ENCODE results near the gene PLEKHA6. TPM values are rescaled to one million over a fixed set of nuclear protein-coding genes. Genes with fewer than 3 reads are reported as not detected.

The PLEKHA6 gene
- total and polyA plus RNA-seq, 2 of the 8 experiments (the other 6 are each of a cell fraction or from before 2014, with no cell fraction given), result 4.8 to 20.2 TPM

GRCh38 chr1:204377800-204378668 is 18.3 kb upstream of the PLEKHA6 start (continued):
- TF ChIP-seq BCL11A (IDR thresholded peaks at IDR 0.05; ENCODE audit: low read depth in 2 of 2, low read length in 2 of 2), result no peak
- no peak for TF ChIP-seq SRF (IDR thresholded peaks at IDR 0.05; ENCODE audit: low read depth, low read length)
- no peak for TF ChIP-seq CTCF (IDR thresholded peaks at IDR 0.05; ENCODE audit: control extremely low read depth in 1 of 3, insufficient read depth in 1 of 3, low read depth in 1 of 3, low read length in 3 of 3)
- TF ChIP-seq CREB1 (IDR thresholded peaks at IDR 0.05), result no peak; the same call in 1 of the 2 replicates
- no peak for TF ChIP-seq RAD21 (IDR thresholded peaks at IDR 0.05 in 1 of 2, conservative IDR thresholded peaks at IDR 0.05 in 1 of 2; ENCODE audit: low read depth in 2 of 2, low read length in 2 of 2)
- TF ChIP-seq CTBP2 (IDR thresholded peaks at IDR 0.05; ENCODE audit: borderline replicate concordance, insufficient read depth, insufficient read length, low read length), result no peak
- TF ChIP-seq CHD2 (IDR thresholded peaks at IDR 0.05; ENCODE audit: low read length), result no peak
- TF ChIP-seq HDAC2 (IDR thresholded peaks at IDR 0.05; ENCODE audit: borderline replicate concordance in 1 of 2, low read depth in 2 of 2, low read length in 2 of 2), result no peak
- TF ChIP-seq USF2 (IDR thresholded peaks at IDR 0.05; ENCODE audit: low read length), result no peak
- no peak for TF ChIP-seq KDM5A (IDR thresholded peaks at IDR 0.05; ENCODE audit: low read length)
- TF ChIP-seq SP2 (IDR thresholded peaks at IDR 0.05; ENCODE audit: low read length), result no peak
- TF ChIP-seq RXRA (IDR thresholded peaks at IDR 0.05; ENCODE audit: insufficient read depth, low read depth, low read length), result no peak
- no peak for TF ChIP-seq ATF3 (IDR thresholded peaks at IDR 0.05; ENCODE audit: insufficient read depth, low read depth, low read length)
- TF ChIP-seq GTF2F1 (IDR thresholded peaks at IDR 0.05; ENCODE audit: borderline replicate concordance, low read depth, low read length), result no peak
- TF ChIP-seq PHF8 (conservative IDR thresholded peaks at IDR 0.05; ENCODE audit: low read depth, low read length), result peak; percentile 22; the same call in 1 of the 2 replicates
- TF ChIP-seq TCF12 (IDR thresholded peaks at IDR 0.05; ENCODE audit: low read depth, low read length), result no peak
- TF ChIP-seq JUN (IDR thresholded peaks at IDR 0.05; ENCODE audit: low read depth, low read length), result no peak
- peak; percentile 7 for TF ChIP-seq E2F6 (IDR thresholded peaks at IDR 0.05)
